Liver (tissue), 9 donors: Measurements from ENCODE around the gene LMX1B. TPM values are rescaled to one million over a fixed set of nuclear protein-coding genes. Genes with fewer than 3 reads are reported as not detected.

Source experiments
- DNase-seq: peaks from one replicate; pipeline ENCODE4 v3.0.0-alpha.2; 2017; ENCODE audit warnings: low spot score
- H3K27ac ChIP-seq, 2 donors: one replicate each; pipeline ENCODE4 v1.7.0; 2013; ENCODE audit warnings: inconsistent platforms in 2 of 2, low read length in 2 of 2, control low read depth in 1 of 2, low read depth in 1 of 2, mild to moderate bottlenecking in 1 of 2
- H3K27me3 ChIP-seq, 4 donors: one replicate each; pipeline versions ENCODE4 v1.6.1 to v1.7.0; 2013; ENCODE audit warnings: low read length in 3 of 4, inconsistent platforms in 1 of 4, mild to moderate bottlenecking in 1 of 4, moderate library complexity in 1 of 4; ENCODE audit not compliant: control insufficient read depth in 4 of 4, insufficient read depth in 4 of 4
- H3K36me3 ChIP-seq, 4 donors: one replicate each; pipeline versions ENCODE4 v1.6.1 to v1.7.0; 2013; ENCODE audit warnings: low read length in 3 of 4, mild to moderate bottlenecking in 3 of 4, low read depth in 1 of 4, moderate library complexity in 1 of 4; ENCODE audit not compliant: control insufficient read depth in 4 of 4, insufficient read depth in 3 of 4
- H3K4me1 ChIP-seq, 4 donors: one replicate each; pipeline versions ENCODE4 v1.6.1 to v1.7.0; 2013; ENCODE audit warnings: low read length in 3 of 4, mild to moderate bottlenecking in 3 of 4, moderate library complexity in 1 of 4; ENCODE audit not compliant: control insufficient read depth in 4 of 4, insufficient read depth in 4 of 4
- H3K4me3 ChIP-seq, 3 donors: one replicate each; pipeline versions ENCODE4 v1.6.1 to v1.7.0; 2013; ENCODE audit warnings: low read length in 3 of 3, control low read depth in 1 of 3, low read depth in 1 of 3, mild to moderate bottlenecking in 1 of 3
- H3K9ac ChIP-seq, 2 donors: one replicate each; pipeline ENCODE4 v1.7.0; 2013; ENCODE audit warnings: low read length in 2 of 2, mild to moderate bottlenecking in 2 of 2, moderate library complexity in 2 of 2, control low read depth in 1 of 2, low read depth in 1 of 2
- H3K9me3 ChIP-seq, 4 donors: one replicate each; pipeline versions ENCODE4 v1.6.1 to v1.7.0; 2013; ENCODE audit warnings: low read length in 3 of 4; ENCODE audit not compliant: control insufficient read depth in 4 of 4
- CTCF ChIP-seq: fragments of 150-350 bp; IDR thresholded peaks from 2 replicates; pipeline ENCODE4 v1.5.1; 2017; ENCODE audit warnings: improper control_type of control experiment, low read depth, low read length; ENCODE audit not compliant: missing input control
- EGR1 ChIP-seq, 2 donors: IDR thresholded peaks; 2 replicates each; pipeline ENCODE4 v1.6.1; 2016 to 2018; ENCODE audit warnings: antibody characterized with exemption in 2 of 2, low read depth in 2 of 2
- FOXA1 ChIP-seq: IDR thresholded peaks from 2 replicates; pipeline ENCODE4 v1.6.1; 2016; ENCODE audit warnings: antibody characterized with exemption
- FOXA2 ChIP-seq: IDR thresholded peaks from 2 replicates; pipeline ENCODE4 v1.6.1; 2016; ENCODE audit warnings: antibody characterized with exemption
- GABPA ChIP-seq, 2 donors: IDR thresholded peaks in 1 of 2; conservative IDR thresholded peaks in 1 of 2; 2 replicates each; pipeline ENCODE4 v1.6.1; 2016; ENCODE audit warnings: antibody characterized with exemption in 2 of 2, mild to moderate bottlenecking in 1 of 2, moderate library complexity in 1 of 2
- HNF4A ChIP-seq, 2 donors: conservative IDR thresholded peaks; 2 replicates each; pipeline ENCODE4 v1.6.1; 2016; ENCODE audit warnings: antibody characterized with exemption in 2 of 2, mild to moderate bottlenecking in 2 of 2
- HNF4G ChIP-seq: IDR thresholded peaks from 2 replicates; pipeline ENCODE4 v1.6.1; 2016; ENCODE audit warnings: antibody characterized with exemption
- JUND ChIP-seq, 2 donors: IDR thresholded peaks; 2 replicates each; pipeline ENCODE4 v1.6.1; 2016; ENCODE audit warnings: antibody characterized with exemption in 2 of 2
- NR2F2 ChIP-seq: IDR thresholded peaks from 2 replicates; pipeline ENCODE4 v1.6.1; 2016; ENCODE audit warnings: antibody characterized with exemption
- RAD21 ChIP-seq, 2 donors: IDR thresholded peaks; 2 replicates each; pipeline ENCODE4 v1.6.1; 2016; ENCODE audit warnings: antibody characterized with exemption in 2 of 2, mild to moderate bottlenecking in 2 of 2
- REST ChIP-seq: IDR thresholded peaks from 2 replicates; pipeline ENCODE4 v1.6.1; 2016; ENCODE audit warnings: antibody characterized with exemption, mild to moderate bottlenecking
- RXRA ChIP-seq, 2 donors: IDR thresholded peaks; 2 replicates each; pipeline ENCODE4 v1.6.1; 2017 to 2018; ENCODE audit warnings: antibody characterized with exemption in 2 of 2, mild to moderate bottlenecking in 1 of 2
- SP1 ChIP-seq: IDR thresholded peaks from 2 replicates; pipeline ENCODE4 v1.6.1; 2018; ENCODE audit warnings: antibody characterized with exemption, mild to moderate bottlenecking
- TAF1 ChIP-seq: conservative IDR thresholded peaks from 2 replicates; pipeline ENCODE4 v1.6.1; 2016; ENCODE audit warnings: antibody characterized with exemption, mild to moderate bottlenecking
- YY1 ChIP-seq: IDR thresholded peaks from 2 replicates; pipeline ENCODE4 v1.6.1; 2016; ENCODE audit warnings: antibody characterized with exemption, mild to moderate bottlenecking
- WGBS: extraction: QIAGEN DNeasy Blood & Tissue Kit; methylation state at CpG from one replicate; pipeline ENCODE4 v1.1.7; 2013; 5-methylcytosine and 5-hydroxymethylcytosine counted together
- polyA plus RNA-seq, 2 donors: library from polyadenylated mRNA; stranded (reverse) in 1 of 2; unstranded in 1 of 2; fragments of 200-250 nt in 1 of 2; fragments of >200 nt in 1 of 2; fragmentation: Nextera tagmentation in 1 of 2; extraction: Ambion mirVana in 1 of 2; gene quantifications; one replicate each; pipeline versions ENCODE4 v1.2.1 to v1.2.3, GENCODE V29; 2013 to 2015
- total RNA-seq, 2 donors: library from RNA; depleted of rRNA; stranded (reverse); fragments of >200 nt; gene quantifications; one replicate each; pipeline ENCODE4 v1.2.3, GENCODE V29; 2014
- TF ChIP-seq, protein P1 (sequence below): IDR thresholded peaks from 2 replicates; pipeline ENCODE4 v1.6.1; 2016; ENCODE audit warnings: antibody characterized with exemption
- TF ChIP-seq, protein P2 (sequence below): IDR thresholded peaks from 2 replicates; pipeline ENCODE4 v1.6.1; 2016; ENCODE audit warnings: antibody characterized with exemption
- TF ChIP-seq, protein P3 (sequence below): IDR thresholded peaks from 2 replicates; pipeline ENCODE4 v1.6.1; 2016; ENCODE audit warnings: antibody characterized with exemption
- donor health status: healthy.
- donor health status: healthy.
- donor health status: healthy.
- donor health status: healthy.
- donor health status: healthy.

The LMX1B gene
- total and polyA plus RNA-seq, 4 donors: not detected

- DNase-seq: no peak
- Histone ChIP-seq H3K4me3 (no peak overlapping the region), H3K9ac (no peak overlapping the region), H3K9me3 (no peaks in the 10 kb centered on the region), H3K4me1 (no peaks in the 10 kb centered on the region), H3K36me3 (no peaks in the 10 kb centered on the region), H3K27ac (no peak overlapping the region), H3K27me3 (peaks cover 0 to 13% (median 2%) of the 10 kb centered on the region in 4 donors)
- no peak for TF ChIP-seq TAF1
- TF ChIP-seq, protein P1, sequence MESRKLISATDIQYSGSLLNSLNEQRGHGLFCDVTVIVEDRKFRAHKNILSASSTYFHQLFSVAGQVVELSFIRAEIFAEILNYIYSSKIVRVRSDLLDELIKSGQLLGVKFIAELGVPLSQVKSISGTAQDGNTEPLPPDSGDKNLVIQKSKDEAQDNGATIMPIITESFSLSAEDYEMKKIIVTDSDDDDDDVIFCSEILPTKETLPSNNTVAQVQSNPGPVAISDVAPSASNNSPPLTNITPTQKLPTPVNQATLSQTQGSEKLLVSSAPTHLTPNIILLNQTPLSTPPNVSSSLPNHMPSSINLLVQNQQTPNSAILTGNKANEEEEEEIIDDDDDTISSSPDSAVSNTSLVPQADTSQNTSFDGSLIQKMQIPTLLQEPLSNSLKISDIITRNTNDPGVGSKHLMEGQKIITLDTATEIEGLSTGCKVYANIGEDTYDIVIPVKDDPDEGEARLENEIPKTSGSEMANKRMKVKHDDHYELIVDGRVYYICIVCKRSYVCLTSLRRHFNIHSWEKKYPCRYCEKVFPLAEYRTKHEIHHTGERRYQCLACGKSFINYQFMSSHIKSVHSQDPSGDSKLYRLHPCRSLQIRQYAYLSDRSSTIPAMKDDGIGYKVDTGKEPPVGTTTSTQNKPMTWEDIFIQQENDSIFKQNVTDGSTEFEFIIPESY: no peak
- TF ChIP-seq JUND (IDR thresholded peaks at IDR 0.05): no peak
- no peak for TF ChIP-seq HNF4A (conservative IDR thresholded peaks at IDR 0.05)
- TF ChIP-seq, protein P2, sequence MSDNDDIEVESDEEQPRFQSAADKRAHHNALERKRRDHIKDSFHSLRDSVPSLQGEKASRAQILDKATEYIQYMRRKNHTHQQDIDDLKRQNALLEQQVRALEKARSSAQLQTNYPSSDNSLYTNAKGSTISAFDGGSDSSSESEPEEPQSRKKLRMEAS: no peak
- no peak for TF ChIP-seq RAD21 (IDR thresholded peaks at IDR 0.05)
- no peak for TF ChIP-seq RXRA (IDR thresholded peaks at IDR 0.05)
- TF ChIP-seq, protein P3, sequence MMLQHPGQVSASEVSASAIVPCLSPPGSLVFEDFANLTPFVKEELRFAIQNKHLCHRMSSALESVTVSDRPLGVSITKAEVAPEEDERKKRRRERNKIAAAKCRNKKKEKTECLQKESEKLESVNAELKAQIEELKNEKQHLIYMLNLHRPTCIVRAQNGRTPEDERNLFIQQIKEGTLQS: no peak
- TF ChIP-seq CTCF: no peak
- no peak for TF ChIP-seq FOXA2
- TF ChIP-seq SP1: no peak
- TF ChIP-seq REST: no peak
- no peak for TF ChIP-seq NR2F2
- no peak for TF ChIP-seq FOXA1
- no peak for TF ChIP-seq EGR1 (IDR thresholded peaks at IDR 0.05; ENCODE audit: low read depth in 2 of 2)
- no peak for TF ChIP-seq HNF4G
- no peak for TF ChIP-seq YY1
- 76% methylated on average over 5 of the region's 5 CpGs for WGBS
Observed at GRCh38 chr9:126698756-126699155, 85.0 kb downstream of the LMX1B start.

DNA sequence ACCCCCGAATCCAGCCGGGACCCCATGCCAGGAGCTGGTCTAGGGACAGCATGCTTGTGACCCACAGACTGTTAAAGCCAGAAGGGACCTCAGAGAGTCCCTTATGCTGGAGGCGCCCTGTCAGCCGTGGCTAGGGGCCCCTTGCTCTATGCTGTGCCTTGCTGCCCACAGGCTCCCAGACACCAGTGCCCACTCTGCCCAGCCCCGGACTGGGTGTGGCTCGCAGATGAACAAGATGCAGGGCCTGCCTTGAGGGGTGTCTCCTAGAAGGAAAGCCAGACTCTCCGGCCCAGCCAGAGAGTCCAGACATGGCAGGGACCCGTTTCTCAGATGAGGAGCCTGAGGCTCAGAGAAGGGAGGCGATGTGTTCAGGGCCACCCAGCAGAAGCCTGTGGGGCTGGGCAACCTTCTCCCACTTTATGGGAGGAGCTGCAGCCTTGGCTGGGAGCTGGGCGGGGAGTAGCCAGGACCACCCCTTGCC, 85.7 kb downstream of the LMX1B start:
- TF ChIP-seq CTCF (no peak), FOXA2 (no peak), GABPA (IDR thresholded peaks at IDR 0.05 in 1 of 2, conservative IDR thresholded peaks at IDR 0.05 in 1 of 2) (no peak), JUND (IDR thresholded peaks at IDR 0.05) (no peak), EGR1 (IDR thresholded peaks at IDR 0.05; ENCODE audit: low read depth in 2 of 2) (no peak), HNF4A (conservative IDR thresholded peaks at IDR 0.05) (no peak), RAD21 (IDR thresholded peaks at IDR 0.05) (no peak), TAF1 (no peak), RXRA (IDR thresholded peaks at IDR 0.05) (no peak), FOXA1 (no peak)
- TF ChIP-seq, protein P3: no peak
- TF ChIP-seq, protein P2: no peak
- TF ChIP-seq, protein P1: no peak
- WGBS: 77% methylated on average over 10 of the region's 10 CpGs
- Histone ChIP-seq H3K9me3 (no peaks in the 10 kb centered on the region), H3K36me3 (no peaks in the 10 kb centered on the region), H3K4me3 (no peak overlapping the region), H3K4me1 (no peaks in the 10 kb centered on the region), H3K27ac (no peak overlapping the region), H3K27me3 (peaks cover 0 to 13% (median 2%) of the 10 kb centered on the region in 4 donors), H3K9ac (no peak overlapping the region)
- no peak for DNase-seq
